ENCODE measurements around the gene RHOC. TPM values are rescaled to one million over a fixed set of nuclear protein-coding genes. Genes with fewer than 3 reads are reported as not detected.
"Not testable (repeated sequence)": the region's sequence is repeated elsewhere in the genome, so short reads cannot be mapped to it uniquely, and the experiment has no call there.

The RHOC gene
- total RNA-seq, 1 donor from 2014 or later: 129 TPM

GRCh38 chr1:112727716-112728115 lies 20.8 kb upstream of the RHOC start:
- TF ChIP-seq CTCF (IDR thresholded peaks at IDR 0.05; ENCODE audit: borderline replicate concordance): no peak
- Histone ChIP-seq H3K27ac (replicated peaks) (no peak overlapping the region), H3K9me3 (replicated peaks) (no peaks in the 10 kb centered on the region), H3K4me3 (no peak overlapping the region), H3K27me3 (ENCODE audit: low read depth) (peaks cover 15% of the 10 kb centered on the region), H3K4me1 (peaks cover 3% of the 10 kb centered on the region), H3K36me3 (no peaks in the 10 kb centered on the region)
- DNase-seq: no peak
- intact Hi-C loops (cut with micrococcal nuclease): no loop called here

- H3K27ac ChIP-seq (replicated peaks); DNase-seq; H3K4me3 ChIP-seq; H3K36me3 ChIP-seq; intact Hi-C loops (cut with micrococcal nuclease); H3K9me3 ChIP-seq (replicated peaks): not testable (repeated sequence)
- H3K4me1 ChIP-seq: peaks cover 11% of the 10 kb centered on the region
- H3K27me3 ChIP-seq (ENCODE audit: low read depth): peaks cover 37% of the 10 kb centered on the region
Measured at GRCh38 chr1:112724240-112724639, 17.3 kb upstream of the RHOC start.

GRCh38 chr1:112723511-112723839 lies 16.5 kb upstream of the RHOC start:
- no peak overlapping the region for H3K4me3 ChIP-seq
- no peak overlapping the region for H3K27ac ChIP-seq (replicated peaks)
- peaks cover 17% of the 10 kb centered on the region for H3K4me1 ChIP-seq
- no peaks in the 10 kb centered on the region for H3K9me3 ChIP-seq (replicated peaks)
- DNase-seq: no peak
- intact Hi-C loops (cut with micrococcal nuclease): no loop called here
- TF ChIP-seq CTCF (IDR thresholded peaks at IDR 0.05; ENCODE audit: borderline replicate concordance): no peak
- peaks cover 43% of the 10 kb centered on the region for H3K27me3 ChIP-seq (ENCODE audit: low read depth)
- no peaks in the 10 kb centered on the region for H3K36me3 ChIP-seq

GRCh38 chr1:112722601-112723510 lies 15.9 kb upstream of the RHOC start:
- intact Hi-C loops (cut with micrococcal nuclease): no loop called here
- H3K4me1 ChIP-seq: peaks cover 19% of the 10 kb centered on the region

GRCh38 chr1:112721966-112722524 lies 15.1 kb upstream of the RHOC start:
- no peaks in the 10 kb centered on the region for H3K36me3 ChIP-seq
- DNase-seq: no peak
- peak overlapping the region; percentile 49 for H3K4me3 ChIP-seq
- peaks cover 19% of the 10 kb centered on the region for H3K4me1 ChIP-seq
- H3K27ac ChIP-seq (replicated peaks): no peak overlapping the region
- H3K27me3 ChIP-seq (ENCODE audit: low read depth): peaks cover 43% of the 10 kb centered on the region
- H3K9me3 ChIP-seq (replicated peaks): no peaks in the 10 kb centered on the region
- intact Hi-C loops (cut with micrococcal nuclease): no loop called here
- TF ChIP-seq CTCF (IDR thresholded peaks at IDR 0.05; ENCODE audit: borderline replicate concordance): no peak

More at GRCh38 chr1:112722601-112723510, 15.9 kb upstream of the RHOC start:
- no peak for TF ChIP-seq CTCF (IDR thresholded peaks at IDR 0.05; ENCODE audit: borderline replicate concordance)
- H3K36me3 ChIP-seq: no peaks in the 10 kb centered on the region
- H3K27me3 ChIP-seq (ENCODE audit: low read depth): peaks cover 43% of the 10 kb centered on the region
- H3K4me3 ChIP-seq: peak overlapping the region; percentile 49
- no peaks in the 10 kb centered on the region for H3K9me3 ChIP-seq (replicated peaks)
- H3K27ac ChIP-seq (replicated peaks): no peak overlapping the region
- no peak for DNase-seq

GRCh38 chr1:112721294-112721693 lies 14.4 kb upstream of the RHOC start:
- DNase-seq; intact Hi-C loops (cut with micrococcal nuclease); H3K27ac ChIP-seq (replicated peaks); H3K36me3 ChIP-seq; H3K9me3 ChIP-seq (replicated peaks); H3K4me3 ChIP-seq: not testable (repeated sequence)
- Histone ChIP-seq H3K27me3 (ENCODE audit: low read depth) (peaks cover 43% of the 10 kb centered on the region), H3K4me1 (peaks cover 19% of the 10 kb centered on the region)

Data from left ventricle myocardium inferior (tissue), 1 donor.